T-helper 1 cell (primary cell): ENCODE data around the gene GFOD2.

Experiments used
- DNase-seq, 5 donors: peaks; one replicate each; pipeline ENCODE4 v3.0.0-alpha.2; 2012 to 2020

Gene GFOD2

GRCh38 chr16:67731753-67732095 lies 12.6 kb upstream of the GFOD2 start:
- no peak for DNase-seq

GRCh38 chr16:67731071-67731752 lies 12.1 kb upstream of the GFOD2 start:
- DNase-seq = no peak

- no peak for DNase-seq
Observed at GRCh38 chr16:67730326-67730725, 11.2 kb upstream of the GFOD2 start.

- DNase-seq = no peak
Observed at GRCh38 chr16:67729636-67730248, 10.6 kb upstream of the GFOD2 start.

- no peak for DNase-seq
Observed at GRCh38 chr16:67727521-67728485, 8.7 kb upstream of the GFOD2 start.

GRCh38 chr16:67726106-67727034 lies 7.3 kb upstream of the GFOD2 start:
- DNase-seq = no peak

GRCh38 chr16:67723911-67724305 lies 4.8 kb upstream of the GFOD2 start:
- DNase-seq = no peak

- DNase-seq = no peak
Observed at GRCh38 chr16:67723151-67723910, 4.2 kb upstream of the GFOD2 start.

- no peak for DNase-seq
Observed at GRCh38 chr16:67720236-67720635, 1.1 kb upstream of the GFOD2 start.

GRCh38 chr16:67719778-67720144 lies 645 bp upstream of the GFOD2 start:
- DNase-seq = peak in 1 of 5 donors; percentile 25

- DNase-seq = no peak
Observed at GRCh38 chr16:67718668-67719047, 458 bp downstream of the GFOD2 start.

- DNase-seq = no peak
Observed at GRCh38 chr16:67716097-67716496, 3.0 kb downstream of the GFOD2 start.

- DNase-seq = no peak
Observed at GRCh38 chr16:67714522-67714921, 4.6 kb downstream of the GFOD2 start.

- no peak for DNase-seq
Observed at GRCh38 chr16:67713647-67714273, 5.4 kb downstream of the GFOD2 start.

- DNase-seq = no peak
Observed at GRCh38 chr16:67710607-67711006, 8.5 kb downstream of the GFOD2 start.

- no peak for DNase-seq
Observed at GRCh38 chr16:67709050-67709449, 10.1 kb downstream of the GFOD2 start.

- no peak for DNase-seq
Observed at GRCh38 chr16:67708368-67708771, 10.7 kb downstream of the GFOD2 start.

GRCh38 chr16:67707790-67708189 lies 11.3 kb downstream of the GFOD2 start:
- no peak for DNase-seq

GRCh38 chr16:67707210-67707609 lies 11.9 kb downstream of the GFOD2 start:
- no peak for DNase-seq

GRCh38 chr16:67704110-67704509 lies 15.0 kb downstream of the GFOD2 start:
- no peak for DNase-seq

- DNase-seq = peak in 1 of 5 donors; percentile 64
Observed at GRCh38 chr16:67703626-67704025, 15.5 kb downstream of the GFOD2 start.
